GM18526 (cell line): ENCODE results near the gene MAST1.

Experiments
- POLR2A ChIP-seq: IDR thresholded peaks from 3 replicates; pipeline ENCODE4 v1.6.1; 2011; ENCODE audit not compliant: insufficient read length; ENCODE audit errors: extremely low read depth

MAST1 gene

GRCh38 chr19:12890787-12891552 is 52.7 kb downstream of the MAST1 start, which contains the start of gene GCDH:
TSS of gene GCDH (plus strand) at chr19:12891160. CDS start at chr19:12891305, 145 bp downstream.
- peak; percentile 79 for TF ChIP-seq POLR2A

- no peak for TF ChIP-seq POLR2A
These were observed 53.3 kb downstream of the MAST1 start for GRCh38 chr19:12891553-12892021.

- no peak for TF ChIP-seq POLR2A
These were observed 55.3 kb downstream of the MAST1 start for GRCh38 chr19:12893582-12893981.

GRCh38 chr19:12896460-12896859 is 58.1 kb downstream of the MAST1 start:
- TF ChIP-seq POLR2A: no peak

- no peak for TF ChIP-seq POLR2A
These were observed 61.7 kb downstream of the MAST1 start for GRCh38 chr19:12899891-12900518.

GRCh38 chr19:12907166-12907565 is 68.9 kb downstream of the MAST1 start:
- TF ChIP-seq POLR2A: no peak

GRCh38 chr19:12912571-12912970 is 74.3 kb downstream of the MAST1 start:
- TF ChIP-seq POLR2A: no peak

GRCh38 chr19:12913011-12913561 is 74.8 kb downstream of the MAST1 start:
- no peak for TF ChIP-seq POLR2A

- no peak for TF ChIP-seq POLR2A
These were observed 75.8 kb downstream of the MAST1 start for GRCh38 chr19:12913851-12914690.

GRCh38 chr19:12918253-12918652 is 79.9 kb downstream of the MAST1 start:
- TF ChIP-seq POLR2A: no peak

GRCh38 chr19:12921047-12921446 is 82.7 kb downstream of the MAST1 start:
- no peak for TF ChIP-seq POLR2A

- no peak for TF ChIP-seq POLR2A
These were observed 84.6 kb downstream of the MAST1 start for GRCh38 chr19:12922959-12923358.
